Suppressor macrophage treated with lipopolysaccharide for 4 hours (primary cell): ENCODE measurements around the gene ATP9A.

Source experiments
- DNase-seq: peaks from one replicate; pipeline ENCODE4 v3.0.0-alpha.2; 2020

ATP9A gene

DNA sequence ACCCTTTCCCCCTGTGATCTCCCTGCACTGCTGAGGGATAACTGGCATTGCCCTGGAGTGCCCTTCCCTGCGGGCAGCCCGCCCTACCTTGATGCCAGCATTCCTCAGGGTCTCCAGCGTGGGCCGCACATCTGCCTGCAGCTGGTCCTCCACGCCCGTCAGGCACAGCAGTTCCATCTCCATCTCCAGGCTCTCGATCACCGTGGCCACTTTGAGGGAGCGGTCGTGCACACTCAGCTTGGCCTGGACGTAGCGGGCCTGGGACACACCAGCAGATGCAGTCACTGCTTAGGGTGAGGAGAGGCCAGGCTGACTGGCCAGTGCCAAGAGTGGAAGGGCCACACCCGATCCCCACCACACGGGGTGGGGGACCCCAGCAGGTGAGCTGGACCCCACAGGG, 143.1 kb downstream of the ATP9A start:
- no peak for DNase-seq

DNA sequence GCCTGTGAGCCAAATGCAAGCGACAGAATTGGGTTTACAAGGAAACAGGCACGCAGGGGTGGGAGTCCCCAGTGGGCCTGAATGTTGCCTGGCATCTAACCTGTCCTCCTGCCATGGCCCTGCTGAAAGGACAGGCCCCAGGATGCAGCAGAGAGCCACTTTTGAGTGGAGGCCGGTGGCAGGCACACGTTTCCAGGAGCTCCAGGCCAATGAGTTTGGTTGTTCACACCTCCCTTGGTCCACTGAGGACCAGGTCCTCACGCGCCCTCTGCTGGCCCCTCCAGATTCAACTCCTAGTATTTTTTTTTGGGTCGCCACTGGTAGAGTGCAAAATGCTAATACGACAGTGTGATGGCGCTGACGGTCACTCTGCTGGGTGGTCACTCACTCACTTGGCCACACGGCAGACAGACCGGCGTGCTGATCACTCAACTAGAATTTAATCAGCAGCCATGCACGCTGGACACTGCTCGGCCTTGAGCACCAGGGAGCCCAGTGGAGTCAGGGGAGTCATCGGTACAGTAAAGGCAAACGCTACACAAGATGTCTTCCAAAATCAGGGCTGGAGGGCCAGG, 143.9 kb downstream of the ATP9A start:
- peak; percentile 64 for DNase-seq

DNA sequence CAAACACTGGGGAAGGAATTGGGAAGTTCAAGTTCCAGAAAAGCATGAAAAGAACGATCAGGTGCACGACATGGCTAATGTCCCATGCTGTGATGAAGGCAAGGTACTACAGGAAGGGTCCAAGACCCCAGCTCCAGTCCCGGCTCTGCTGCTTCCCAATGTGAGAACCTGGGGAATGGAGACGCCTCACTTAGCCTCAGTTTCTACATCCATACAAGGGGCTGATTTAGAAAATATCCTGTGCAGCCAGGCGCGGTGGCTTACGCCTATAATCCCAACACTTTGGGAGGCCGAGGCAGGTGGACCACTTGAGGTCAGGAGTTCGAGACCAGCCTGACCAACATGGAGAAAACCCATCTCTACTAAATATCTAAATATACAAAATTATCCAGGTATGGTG, 144.9 kb downstream of the ATP9A start:
- DNase-seq = no peak

DNA sequence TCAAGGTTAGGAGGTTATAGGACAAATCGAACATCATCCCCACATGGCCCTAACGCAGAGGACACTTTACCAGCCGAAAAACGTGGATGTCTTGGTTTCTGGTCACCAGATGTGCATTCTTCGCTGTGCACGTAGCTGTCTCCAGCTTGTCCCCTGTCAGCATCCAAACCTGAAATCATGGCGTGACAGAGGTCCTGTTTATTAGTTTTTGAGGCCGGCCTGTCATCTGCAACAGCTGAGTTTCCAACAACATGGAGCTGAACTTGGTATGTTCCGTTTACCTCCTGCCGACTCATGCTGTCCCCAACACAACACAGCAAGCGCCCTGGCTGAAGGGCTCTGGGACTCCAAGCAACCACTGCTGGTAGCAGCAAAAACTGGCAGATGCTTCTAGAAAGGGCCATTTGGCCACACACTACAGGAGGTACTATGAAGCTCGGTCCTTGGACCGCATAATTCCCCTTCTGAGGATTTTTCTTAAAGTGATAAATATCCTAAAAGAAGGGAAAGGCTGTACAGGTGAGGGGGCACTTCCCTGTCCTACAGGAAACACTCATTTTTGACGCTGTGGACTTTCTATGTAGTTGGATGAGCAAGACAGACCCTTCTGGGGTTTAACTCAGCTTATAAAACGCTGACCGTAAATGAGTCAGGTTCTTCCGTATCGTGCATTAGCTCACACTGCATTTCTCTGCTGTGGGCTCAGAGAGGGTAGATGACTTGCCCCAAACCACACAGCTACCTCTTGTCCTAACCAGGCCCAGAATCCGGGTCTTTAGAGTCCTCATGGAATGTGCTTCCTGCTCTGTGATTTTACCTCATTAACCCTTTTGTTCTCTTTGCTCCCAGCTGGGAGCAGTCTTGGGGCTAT, 146.0 kb downstream of the ATP9A start:
- no peak for DNase-seq

GRCh38 chr20:51620432-51620831, 147.8 kb downstream of the ATP9A start:
- DNase-seq = no peak

DNA sequence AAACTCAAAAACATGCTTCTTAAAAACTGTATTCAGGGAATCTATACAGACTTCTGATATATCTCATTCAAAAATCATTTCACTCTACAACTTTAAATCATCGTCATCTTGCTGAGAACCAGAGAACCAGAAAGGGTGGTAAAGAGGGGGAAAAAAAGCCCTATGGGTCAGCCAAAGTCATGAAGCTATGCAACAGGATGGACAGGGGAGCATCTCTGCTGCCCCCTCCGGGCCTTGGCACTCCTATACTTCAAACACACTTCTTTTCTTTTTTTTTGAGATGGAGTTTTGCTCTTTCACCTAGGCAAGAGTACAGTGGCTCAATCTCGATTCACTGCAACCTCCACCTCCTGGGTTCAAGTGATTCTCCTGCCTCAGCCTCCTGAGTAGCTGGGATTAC, 152.1 kb downstream of the ATP9A start:
- DNase-seq = no peak

DNA sequence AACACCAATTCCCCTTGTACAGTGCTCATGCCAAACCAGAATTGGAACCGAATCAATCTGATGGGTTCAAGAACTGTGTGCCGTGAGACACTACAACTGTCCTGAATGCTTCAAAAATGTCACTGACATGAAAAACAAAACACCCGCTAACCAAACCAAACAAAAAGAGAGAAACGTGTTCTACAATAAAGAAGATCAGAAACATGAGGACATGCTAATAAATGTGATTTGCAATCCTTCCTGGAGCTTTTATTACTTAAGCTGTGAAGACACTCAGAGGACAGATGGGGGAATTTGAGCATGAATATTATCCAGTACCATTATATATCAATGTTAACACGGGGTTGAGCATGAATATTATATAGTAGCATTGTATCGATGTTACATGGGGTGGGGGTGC, 153.5 kb downstream of the ATP9A start:
- DNase-seq = no peak

GRCh38 chr20:51613580-51613979, 154.6 kb downstream of the ATP9A start:
- no peak for DNase-seq

DNA sequence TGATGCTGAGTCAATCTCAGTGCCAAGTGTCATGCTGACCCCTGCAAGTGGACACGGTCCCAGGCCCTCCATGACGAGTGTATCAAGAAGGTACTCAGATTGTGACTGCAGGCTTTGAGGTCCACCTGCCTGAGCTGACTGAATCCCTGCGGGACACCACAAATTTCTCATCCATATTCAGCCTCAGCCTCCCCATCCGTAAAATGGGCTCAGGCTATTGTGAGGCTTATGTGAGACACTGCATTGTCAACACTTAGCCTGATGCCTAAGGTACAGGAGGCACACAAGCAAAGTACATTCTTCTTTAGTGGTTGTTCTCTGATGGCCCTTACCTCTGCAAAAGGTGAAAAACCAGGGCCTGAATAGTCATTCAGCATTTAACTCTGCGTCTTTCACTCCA, 155.3 kb downstream of the ATP9A start:
- no peak for DNase-seq

DNA sequence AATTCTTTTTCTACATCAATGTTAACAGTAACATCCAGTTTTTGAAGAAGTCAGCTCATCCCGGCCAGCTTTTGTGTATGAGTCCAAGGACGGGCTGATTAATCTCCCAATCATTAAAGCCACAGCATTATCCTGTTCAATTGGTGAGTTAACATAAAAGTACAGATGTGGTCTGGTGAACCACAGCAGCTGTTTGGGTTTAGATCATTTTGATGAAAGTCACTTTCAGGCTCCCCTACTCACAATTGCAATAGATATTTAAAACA, 156.6 kb downstream of the ATP9A start:
- no peak for DNase-seq

- DNase-seq = no peak
Measured at GRCh38 chr20:51610761-51611624, 157.2 kb downstream of the ATP9A start.

GRCh38 chr20:51610111-51610510, 158.1 kb downstream of the ATP9A start:
- no peak for DNase-seq

DNA sequence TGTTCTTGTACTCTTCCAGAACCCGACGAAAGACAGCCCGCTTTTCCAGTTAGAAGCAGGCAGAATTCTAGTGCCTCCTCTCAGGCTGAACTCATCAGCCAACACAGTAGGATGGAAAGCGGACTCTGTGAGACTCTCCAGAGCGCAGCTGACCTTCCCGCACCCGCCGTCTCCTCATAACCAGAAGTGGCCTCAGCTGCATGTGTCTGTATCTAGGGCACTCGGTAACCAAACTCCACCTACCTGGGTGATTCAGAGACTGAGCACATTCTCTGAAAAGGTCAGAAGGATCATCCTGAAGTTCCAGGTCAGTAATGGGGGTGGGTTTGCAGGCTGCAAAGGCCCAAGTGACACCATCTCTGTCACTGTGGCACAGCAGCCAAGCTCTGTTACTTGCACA, 158.9 kb downstream of the ATP9A start:
- DNase-seq = no peak

DNA sequence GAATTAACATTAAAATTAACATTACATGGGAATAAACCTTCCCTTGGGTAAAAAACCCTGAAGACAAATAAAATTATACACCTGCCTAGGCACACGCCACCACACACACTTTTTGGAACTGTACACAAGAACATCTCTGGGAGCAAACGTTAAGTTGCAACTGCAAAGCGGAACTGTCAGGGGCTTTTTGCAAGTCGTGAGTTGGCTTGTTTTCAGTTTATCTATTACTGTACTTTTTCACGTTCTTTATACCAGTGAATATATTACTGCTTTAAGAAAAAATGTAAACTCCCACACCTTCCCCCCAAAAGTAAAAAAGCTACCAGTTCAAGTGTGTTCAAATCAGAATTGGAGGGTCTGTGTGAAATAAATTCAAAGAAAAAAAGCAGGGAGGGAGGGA, 160.1 kb downstream of the ATP9A start:
- DNase-seq = no peak

- no peak for DNase-seq
Measured at GRCh38 chr20:51607170-51607569, 161.0 kb downstream of the ATP9A start.

GRCh38 chr20:51604851-51605250, 163.3 kb downstream of the ATP9A start:
- no peak for DNase-seq

GRCh38 chr20:51602131-51602530, 166.1 kb downstream of the ATP9A start:
- DNase-seq = no peak

- DNase-seq = no peak
Measured at GRCh38 chr20:51600950-51601349, 167.2 kb downstream of the ATP9A start.

DNA sequence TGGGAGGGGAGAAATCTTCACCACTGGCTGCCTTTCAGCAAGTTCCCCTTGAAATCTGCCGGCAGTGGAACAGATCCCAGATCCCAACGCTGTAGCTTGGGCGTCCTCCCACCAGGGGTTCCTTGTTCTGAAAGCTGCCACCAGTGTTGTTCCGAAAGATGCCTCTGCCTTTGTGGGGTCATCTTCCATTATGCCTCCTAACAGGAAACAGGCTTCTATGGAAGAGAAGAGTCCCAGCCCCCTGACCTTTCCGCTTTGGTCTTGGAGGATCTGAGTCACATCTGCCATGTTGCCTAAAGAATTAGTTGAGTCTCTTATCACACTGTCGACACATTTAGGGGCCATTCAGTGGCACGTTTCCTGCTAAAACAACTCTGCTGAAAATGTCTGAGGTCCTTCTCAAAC, 168.2 kb downstream of the ATP9A start:
- DNase-seq = no peak

DNA sequence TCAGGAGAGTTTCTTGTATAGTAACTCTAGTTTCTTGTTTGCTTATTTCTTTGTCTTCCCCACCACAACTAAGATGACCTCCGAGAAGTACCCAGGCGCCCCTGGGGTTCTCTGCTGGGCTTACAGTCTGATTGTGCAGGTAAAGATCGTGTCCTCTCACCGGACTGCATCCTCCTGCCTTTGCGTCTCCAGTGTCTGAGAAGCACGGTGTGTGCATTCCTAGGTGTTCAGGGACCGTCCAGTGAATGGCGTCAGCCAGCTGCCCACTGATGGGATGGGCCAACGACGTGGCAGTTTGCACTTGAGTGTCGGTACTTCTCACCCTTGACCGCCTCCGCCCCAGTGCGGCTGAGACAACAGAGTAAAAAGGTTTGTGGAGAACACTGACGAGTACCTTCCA, 169.6 kb downstream of the ATP9A start:
- no peak for DNase-seq

GRCh38 chr20:51597389-51598231, 170.6 kb downstream of the ATP9A start:
- DNase-seq = no peak

- DNase-seq = no peak
Measured at GRCh38 chr20:51596668-51597388, 171.4 kb downstream of the ATP9A start.
